Keratinocyte (primary cell): Measurements from ENCODE around the gene TSHR. TPM values are rescaled to one million over a fixed set of nuclear protein-coding genes. Genes with fewer than 3 reads are reported as not detected.

Experiments used
- DNase-seq: peaks from one replicate; pipeline ENCODE4 v3.0.0-alpha.2; 2011; ENCODE audit warnings: low read depth, missing footprints, low spot score
- FAIRE-seq: peaks from 2 replicates; lab custom pipeline; 2011; peaks lifted over from hg19 to GRCh38; lab: Jason Lieb, UNC
- H2AFZ ChIP-seq: 2 replicates; pipeline ENCODE4 v1.6.0; 2012; ENCODE audit warnings: low read length, control low read depth, inconsistent platforms; ENCODE audit not compliant: control insufficient read depth
- H3K27ac ChIP-seq: 2 replicates; pipeline ENCODE4 v1.5.1; 2011; ENCODE audit warnings: low read length; ENCODE audit not compliant: control insufficient read depth, insufficient read depth
- H3K27me3 ChIP-seq: 3 replicates; pipeline ENCODE4 v1.6.0; 2011; ENCODE audit warnings: low read length; ENCODE audit not compliant: control insufficient read depth, insufficient read depth; ENCODE audit errors: extremely low read depth
- H3K36me3 ChIP-seq, 2 experiments: 2 replicates in 1 of 2; 3 replicates in 1 of 2; pipeline ENCODE4 v1.5.1; 2011; ENCODE audit warnings: low read length in 2 of 2, mild to moderate bottlenecking in 1 of 2; ENCODE audit not compliant: control insufficient read depth in 2 of 2, insufficient read depth in 2 of 2; ENCODE audit errors: extremely low read depth in 1 of 2
- H3K4me1 ChIP-seq: 3 replicates; pipeline ENCODE4 v1.5.1; 2011; ENCODE audit warnings: low read length; ENCODE audit not compliant: control insufficient read depth, insufficient read depth; ENCODE audit errors: extremely low read depth
- H3K4me2 ChIP-seq: 3 replicates; pipeline ENCODE4 v1.6.0; 2011; ENCODE audit warnings: low read depth, low read length; ENCODE audit not compliant: control insufficient read depth, insufficient read depth; ENCODE audit errors: extremely low read depth
- H3K4me3 ChIP-seq, 3 experiments: fragments of 200-600 bp in 1 of 3; sonication (generic) in 1 of 3; 2 replicates in 2 of 3; 3 replicates in 1 of 3; pipeline ENCODE4 v1.5.1; 2011 to 2016; ENCODE audit warnings: low read length in 3 of 3, mild to moderate bottlenecking in 3 of 3, control low read depth in 2 of 3, inconsistent platforms in 1 of 3, low read depth in 1 of 3, mixed read lengths in 1 of 3, mixed run types in 1 of 3, moderate library complexity in 1 of 3; ENCODE audit not compliant: control insufficient read depth in 2 of 3, insufficient read depth in 2 of 3; ENCODE audit errors: extremely low read depth in 1 of 3
- H3K79me2 ChIP-seq: 2 replicates; pipeline ENCODE4 v1.6.0; 2012; ENCODE audit warnings: low read length; ENCODE audit not compliant: control insufficient read depth, insufficient read depth
- H3K9ac ChIP-seq: 3 replicates; pipeline ENCODE4 v1.6.0; 2011; ENCODE audit warnings: low read length; ENCODE audit not compliant: control insufficient read depth, insufficient read depth; ENCODE audit errors: extremely low read depth
- H3K9me1 ChIP-seq: 3 replicates; pipeline ENCODE4 v1.6.0; 2011; ENCODE audit warnings: low read length; ENCODE audit not compliant: control insufficient read depth, insufficient read depth; ENCODE audit errors: extremely low read depth
- H3K9me3 ChIP-seq: 2 replicates; pipeline ENCODE4 v1.5.1; 2012; ENCODE audit warnings: low read depth, low read length; ENCODE audit not compliant: control insufficient read depth
- H4K20me1 ChIP-seq: 3 replicates; pipeline ENCODE4 v1.6.0; 2011; ENCODE audit warnings: low read length; ENCODE audit not compliant: control insufficient read depth, insufficient read depth; ENCODE audit errors: extremely low read depth
- CTCF ChIP-seq, 3 experiments: IDR thresholded peaks in 1 of 3; conservative IDR thresholded peaks in 1 of 3; optimal IDR thresholded peaks in 1 of 3; 2 replicates in 2 of 3; 3 replicates in 1 of 3; pipeline versions ENCODE3 to v1.5.1; 2011; ENCODE audit warnings: low read length in 3 of 3, mild to moderate bottlenecking in 3 of 3, moderate library complexity in 2 of 3, control low read depth in 1 of 3, inconsistent platforms in 1 of 3; ENCODE audit not compliant: insufficient read depth in 2 of 3; ENCODE audit errors: extremely low read depth in 1 of 3
- EZH2 ChIP-seq: IDR thresholded peaks from one replicate; pipeline ENCODE4 v1.6.1; 2012; ENCODE audit warnings: inconsistent platforms, mild to moderate bottlenecking, low read length, moderate library complexity
- dilution Hi-C: fragments of 300-500 bp; cut with MboI; formaldehyde crosslinking; loops from one replicate; pipeline ENCODE4 v1.7.0; 2020; ENCODE audit warnings: low sequenced_read_pairs; ENCODE audit not compliant: extremely low pct_ligation_motif_present
- polyA plus RNA-seq, 5 experiments: library from polyadenylated mRNA; depleted of rRNA in 3 of 5; stranded (reverse) in 3 of 5; stranded (forward) in 1 of 5; unstranded in 1 of 5; fragments of >200 nt; gene quantifications; 1 replicate in 1 of 5; 2 replicates in 3 of 5; 3 replicates in 1 of 5; pipeline versions ENCODE4 v1.2.1 to v1.2.3, GENCODE V29; 2011 to 2012; ENCODE audit warnings: missing spikeins in 2 of 5, low read depth in 1 of 5, low replicate concordance in 1 of 5

The TSHR gene
- polyA plus RNA-seq, 1 donor (not counting 4 experiments of a cell fraction or from before 2014, with no cell fraction given) = 0.03 TPM

- no peak overlapping the region for H3K4me3 ChIP-seq
- H3K79me2 ChIP-seq = no peaks in the 10 kb centered on the region
- TF ChIP-seq CTCF (optimal IDR thresholded peaks at IDR 0.05 in 1 of 3, IDR thresholded peaks at IDR 0.05 in 1 of 3, conservative IDR thresholded peaks at IDR 0.05 in 1 of 3; ENCODE audit: extremely low read depth in 1 of 3, insufficient read depth in 2 of 3, low read length in 3 of 3) (no peak), EZH2 (no peak)
Observed at GRCh38 chr14:81105961-81106360, 150.5 kb downstream of the TSHR start.

GRCh38 chr14:81110186-81110585 is 154.8 kb downstream of the TSHR start:
- Histone ChIP-seq H3K9me1 (no peaks in the 10 kb centered on the region), H2AFZ (no peak overlapping the region), H3K79me2 (no peaks in the 10 kb centered on the region), H3K27ac (no peak overlapping the region), H3K9me3 (no peaks in the 10 kb centered on the region), H3K36me3 (no peaks in the 10 kb centered on the region), H3K4me1 (no peaks in the 10 kb centered on the region), H4K20me1 (no peaks in the 10 kb centered on the region), H3K4me3 (no peak overlapping the region), H3K4me2 (no peak overlapping the region), H3K9ac (no peak overlapping the region), H3K27me3 (no peaks in the 10 kb centered on the region)
- dilution Hi-C loops = no loop called here
- TF ChIP-seq CTCF (optimal IDR thresholded peaks at IDR 0.05 in 1 of 3, IDR thresholded peaks at IDR 0.05 in 1 of 3, conservative IDR thresholded peaks at IDR 0.05 in 1 of 3; ENCODE audit: extremely low read depth in 1 of 3, insufficient read depth in 2 of 3, low read length in 3 of 3) = no peak
- TF ChIP-seq EZH2 = no peak
- no peak for FAIRE-seq
- no peak for DNase-seq

More at GRCh38 chr14:81105961-81106360, 150.5 kb downstream of the TSHR start:
- Histone ChIP-seq H3K4me1 (no peaks in the 10 kb centered on the region), H3K27me3 (no peaks in the 10 kb centered on the region), H3K9me1 (no peaks in the 10 kb centered on the region), H3K4me2 (no peak overlapping the region), H4K20me1 (no peaks in the 10 kb centered on the region), H3K9me3 (no peaks in the 10 kb centered on the region), H2AFZ (no peak overlapping the region), H3K27ac (no peak overlapping the region), H3K9ac (no peak overlapping the region), H3K36me3 (no peaks in the 10 kb centered on the region)
- FAIRE-seq = no peak
- dilution Hi-C loops = no loop called here
- DNase-seq = no peak
